PC-3 (cell line): ENCODE data around the gene NDUFS2. TPM values are rescaled to one million over a fixed set of nuclear protein-coding genes. Genes with fewer than 3 reads are reported as not detected.
A peak's percentile ranks its signal among the peaks of the same experiment; 100 is the strongest.

Source experiments
- ATAC-seq: fragments of 200-7000 bp; cut with Tn5 transposase; 2 replicates; pipeline ENCODE4 v1.9.1; 2020; ENCODE audit warnings: mild to moderate bottlenecking, moderate library complexity
- BruUV-seq: library from RNA; stranded (reverse); fragments of 400-500 nt; replicated peaks from 2 replicates; lab custom pipeline; 2021; lab: Mats Ljungman, UMichigan
- CTCF ChIA-PET: fragments of 300-600 bp; sonication (Branson Sonifier 250); formaldehyde crosslinking; loops from one replicate; lab custom pipeline; 2022; ENCODE audit warnings: antibody characterized with exemption; lab: Charles Lee
- POLR2A ChIA-PET: fragments of 300-600 bp; sonication (Branson Sonifier 250); formaldehyde crosslinking; loops from one replicate; lab custom pipeline; 2022; ENCODE audit warnings: antibody characterized with exemption; ENCODE audit not compliant: unreplicated experiment; lab: Charles Lee
- DNase-seq: peaks from one replicate; pipeline ENCODE4 v3.0.0-alpha.2; 2015
- H2AFZ ChIP-seq: fragments of 300-600 bp; sonication (generic); 2 replicates; pipeline ENCODE4 v1.6.0; 2016; ENCODE audit warnings: antibody characterized with exemption, low read length
- H3F3A ChIP-seq: fragments of 300-600 bp; sonication (generic); one replicate; pipeline ENCODE4 v1.6.0; 2017; ENCODE audit warnings: antibody characterized with exemption, low read length, control low read depth, mild to moderate bottlenecking; ENCODE audit not compliant: unreplicated experiment
- H3K27ac ChIP-seq: fragments of 300-600 bp; sonication (generic); 2 replicates; pipeline ENCODE4 v1.5.1; 2016; ENCODE audit warnings: mild to moderate bottlenecking, low read length
- H3K27me3 ChIP-seq: fragments of 300-600 bp; sonication (generic); 2 replicates; pipeline ENCODE4 v1.6.1; 2016; ENCODE audit warnings: low read length, mixed read lengths
- H3K36me3 ChIP-seq: fragments of 300-600 bp; sonication (generic); 2 replicates; pipeline ENCODE4 v1.6.1; 2016; ENCODE audit warnings: low read depth, mixed run types, low read length, mixed read lengths
- H3K4me1 ChIP-seq: fragments of 300-600 bp; sonication (generic); 2 replicates; pipeline ENCODE4 v1.5.1; 2016; ENCODE audit warnings: low read length; ENCODE audit not compliant: insufficient read depth
- H3K4me2 ChIP-seq: fragments of 300-600 bp; sonication (generic); 2 replicates; pipeline ENCODE4 v1.6.0; 2016; ENCODE audit warnings: low read length
- H3K4me3 ChIP-seq: fragments of 300-600 bp; sonication (generic); 2 replicates; pipeline ENCODE4 v1.5.1; 2016; ENCODE audit warnings: mild to moderate bottlenecking, low read length, mixed read lengths
- H3K79me2 ChIP-seq: fragments of 300-600 bp; sonication (generic); 2 replicates; pipeline ENCODE4 v1.6.1; 2017; ENCODE audit warnings: low read length, mixed read lengths
- H3K9ac ChIP-seq: fragments of 300-600 bp; sonication (generic); 2 replicates; pipeline ENCODE4 v1.6.0; 2016; ENCODE audit warnings: mild to moderate bottlenecking, low read length
- H3K9me2 ChIP-seq: fragments of 300-600 bp; sonication (generic); replicated peaks from 2 replicates; pipeline ENCODE4 v1.6.1; 2016; ENCODE audit warnings: mixed run types, low read length, mixed read lengths
- H3K9me3 ChIP-seq: fragments of 300-600 bp; sonication (generic); 2 replicates; pipeline ENCODE4 v1.6.1; 2016; ENCODE audit warnings: low read length, mixed read lengths
- H4K20me1 ChIP-seq: fragments of 300-600 bp; sonication (generic); 2 replicates; pipeline ENCODE4 v1.6.1; 2016; ENCODE audit warnings: low read length, mixed read lengths
- EZH2 ChIP-seq: fragments of 300-600 bp; sonication (generic); IDR thresholded peaks from one replicate; pipeline ENCODE4 v1.6.1; 2017; ENCODE audit warnings: antibody characterized with exemption, mild to moderate bottlenecking, low read length; ENCODE audit not compliant: unreplicated experiment
- EZH2phosphoT487 ChIP-seq: fragments of 300-600 bp; sonication (generic); IDR thresholded peaks from 2 replicates; pipeline ENCODE4 v1.6.1; 2018; ENCODE audit warnings: mild to moderate bottlenecking, antibody characterized with exemption, low read length, borderline replicate concordance
- intact Hi-C: fragments of 100-400 bp; cut with micrococcal nuclease; formaldehyde crosslinking; loops from 2 replicates; pipeline ENCODE4 v1.9.0; 2023
- total RNA-seq: library from RNA; depleted of rRNA; stranded (reverse); fragments of >200 nt; gene quantifications from 2 replicates; pipeline ENCODE4 v1.2.3, GENCODE V29; 2014
- TF ChIP-seq, protein P1 (sequence below): fragments of 300-600 bp; sonication (generic); conservative IDR thresholded peaks from 2 replicates; pipeline ENCODE4 v1.5.1; 2017; ENCODE audit warnings: antibody characterized with exemption, low read depth, mild to moderate bottlenecking, low read length

Gene NDUFS2
- total RNA-seq, 1 experiment from 2014 or later: 168 TPM

DNA sequence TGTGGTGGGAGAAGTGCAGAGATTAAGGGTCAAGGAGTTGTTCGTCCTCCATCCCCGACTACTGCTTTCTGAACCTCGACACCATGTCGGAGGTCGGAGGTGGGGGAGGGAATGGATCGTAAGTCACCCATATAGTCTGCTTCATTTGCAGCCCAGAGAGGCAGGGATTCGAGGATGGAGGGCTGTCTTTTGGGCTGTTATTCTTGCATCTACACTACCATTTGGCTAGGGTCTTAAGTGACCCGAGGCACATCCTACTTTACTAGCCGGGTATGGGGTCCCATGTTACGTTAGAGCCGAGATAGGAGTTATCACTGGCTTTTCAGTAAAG lies 42.3 kb upstream of the NDUFS2 start:
- Histone ChIP-seq H3K27me3 (no peaks in the 10 kb centered on the region), H3K4me1 (peaks cover 38% of the 10 kb centered on the region), H4K20me1 (no peaks in the 10 kb centered on the region), H3K9ac (peak overlapping the region; percentile 96), H3F3A (peaks cover 6% of the 10 kb centered on the region), H3K9me3 (no peaks in the 10 kb centered on the region), H3K79me2 (peaks cover 34% of the 10 kb centered on the region), H3K4me2 (peak overlapping the region; percentile 86), H3K9me2 (no peaks in the 10 kb centered on the region), H3K36me3 (peaks cover 14% of the 10 kb centered on the region; the same call in 1 of the 2 replicates), H2AFZ (peak overlapping the region; percentile 81), H3K27ac (peak overlapping the region; percentile 39; the same call in 1 of the 2 replicates), H3K4me3 (peak overlapping the region; percentile 96)
- no peak for DNase-seq
- CTCF ChIA-PET: interaction anchor here (0.5 kb wide), 1 partner anchor 66 kb away, joined by 3 read pairs; the partner anchor contains the start of gene TOMM40L
- intact Hi-C loops: loop anchor here (2.0 kb wide), 1 partner anchor 41 kb away; the partner anchor contains the start of genes NIT1 and PFDN2
- POLR2A ChIA-PET: no interaction called here
- TF ChIP-seq, protein P1, sequence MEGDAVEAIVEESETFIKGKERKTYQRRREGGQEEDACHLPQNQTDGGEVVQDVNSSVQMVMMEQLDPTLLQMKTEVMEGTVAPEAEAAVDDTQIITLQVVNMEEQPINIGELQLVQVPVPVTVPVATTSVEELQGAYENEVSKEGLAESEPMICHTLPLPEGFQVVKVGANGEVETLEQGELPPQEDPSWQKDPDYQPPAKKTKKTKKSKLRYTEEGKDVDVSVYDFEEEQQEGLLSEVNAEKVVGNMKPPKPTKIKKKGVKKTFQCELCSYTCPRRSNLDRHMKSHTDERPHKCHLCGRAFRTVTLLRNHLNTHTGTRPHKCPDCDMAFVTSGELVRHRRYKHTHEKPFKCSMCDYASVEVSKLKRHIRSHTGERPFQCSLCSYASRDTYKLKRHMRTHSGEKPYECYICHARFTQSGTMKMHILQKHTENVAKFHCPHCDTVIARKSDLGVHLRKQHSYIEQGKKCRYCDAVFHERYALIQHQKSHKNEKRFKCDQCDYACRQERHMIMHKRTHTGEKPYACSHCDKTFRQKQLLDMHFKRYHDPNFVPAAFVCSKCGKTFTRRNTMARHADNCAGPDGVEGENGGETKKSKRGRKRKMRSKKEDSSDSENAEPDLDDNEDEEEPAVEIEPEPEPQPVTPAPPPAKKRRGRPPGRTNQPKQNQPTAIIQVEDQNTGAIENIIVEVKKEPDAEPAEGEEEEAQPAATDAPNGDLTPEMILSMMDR: no peak
- no peak for TF ChIP-seq EZH2
- no peak for TF ChIP-seq EZH2phosphoT487
- ATAC-seq: no peak
- no TSS peak for BruUV-seq

DNA sequence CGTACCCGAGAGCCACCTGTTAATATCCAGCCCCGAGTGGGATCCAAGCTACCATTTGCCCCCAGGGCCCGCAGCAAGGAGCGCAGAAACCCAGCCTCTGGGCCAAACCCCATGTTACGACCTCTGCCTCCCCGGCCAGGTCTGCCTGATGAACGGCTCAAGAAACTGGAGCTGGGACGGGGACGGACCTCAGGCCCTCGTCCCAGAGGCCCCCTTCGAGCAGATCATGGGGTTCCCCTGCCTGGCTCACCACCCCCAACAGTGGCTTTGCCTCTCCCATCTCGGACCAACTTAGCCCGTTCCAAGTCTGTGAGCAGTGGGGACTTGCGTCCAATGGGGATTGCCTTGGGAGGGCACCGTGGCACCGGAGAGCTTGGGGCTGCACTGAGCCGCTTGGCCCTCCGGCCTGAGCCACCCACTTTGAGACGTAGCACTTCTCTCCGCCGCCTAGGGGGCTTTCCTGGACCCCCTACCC lies 41.5 kb upstream of the NDUFS2 start:
- CTCF ChIA-PET: no interaction called here

DNA sequence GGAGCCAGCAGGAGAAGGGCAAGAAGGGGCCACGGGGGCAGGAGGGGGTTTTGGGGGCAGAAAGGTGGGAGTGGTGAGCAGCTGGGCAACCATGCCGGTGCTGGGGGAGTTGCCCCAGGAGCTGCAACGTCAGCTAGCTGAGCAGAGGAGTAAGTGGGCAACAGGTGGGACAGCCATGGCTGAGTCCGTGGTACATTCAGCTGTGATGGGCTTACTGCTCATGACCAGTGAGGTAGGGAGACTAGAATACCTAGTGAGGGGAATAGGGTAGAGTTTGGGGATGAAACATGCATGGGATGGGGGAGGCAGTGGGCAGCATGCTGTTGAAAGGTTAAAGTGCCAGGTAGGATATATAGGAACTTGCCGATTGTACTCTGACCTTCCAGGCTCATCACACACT lies 40.5 kb upstream of the NDUFS2 start:
- no peaks in the 10 kb centered on the region for H3K9me3 ChIP-seq
- H3K36me3 ChIP-seq: peaks cover 14% of the 10 kb centered on the region; the same call in 1 of the 2 replicates
- H2AFZ ChIP-seq: no peak overlapping the region
- no peak for ATAC-seq
- no peaks in the 10 kb centered on the region for H3K27me3 ChIP-seq
- no peaks in the 10 kb centered on the region for H4K20me1 ChIP-seq
- H3K79me2 ChIP-seq: peaks cover 23% of the 10 kb centered on the region
- H3K4me2 ChIP-seq: no peak overlapping the region
- H3K27ac ChIP-seq: no peak overlapping the region
- intact Hi-C loops: no loop called here
- BruUV-seq: no TSS peak
- no peak overlapping the region for H3K4me3 ChIP-seq
- ChIA-PET POLR2A (interaction anchor here (0.5 kb wide), 1 partner anchor 221 kb away, joined by 3 read pairs; no protein-coding TSS in a partner anchor), CTCF (no interaction called here)
- H3F3A ChIP-seq: peaks cover 10% of the 10 kb centered on the region
- H3K4me1 ChIP-seq: peaks cover 42% of the 10 kb centered on the region
- no peaks in the 10 kb centered on the region for H3K9me2 ChIP-seq
- no peak for DNase-seq
- TF ChIP-seq, protein P1: no peak
- no peak for TF ChIP-seq EZH2
- no peak for TF ChIP-seq EZH2phosphoT487
- H3K9ac ChIP-seq: no peak overlapping the region

More for the DNA sequence above, 41.5 kb upstream of the NDUFS2 start:
- Histone ChIP-seq H3K36me3 (peaks cover 14% of the 10 kb centered on the region; the same call in 1 of the 2 replicates), H2AFZ (no peak overlapping the region), H3K4me2 (peak overlapping the region; percentile 86), H3K9me3 (no peaks in the 10 kb centered on the region), H4K20me1 (no peaks in the 10 kb centered on the region), H3K27ac (no peak overlapping the region), H3K79me2 (peaks cover 26% of the 10 kb centered on the region), H3K27me3 (no peaks in the 10 kb centered on the region), H3K4me1 (peaks cover 42% of the 10 kb centered on the region), H3F3A (peaks cover 9% of the 10 kb centered on the region), H3K9ac (no peak overlapping the region), H3K9me2 (no peaks in the 10 kb centered on the region), H3K4me3 (no peak overlapping the region)
- no peak for ATAC-seq
- POLR2A ChIA-PET: no interaction called here
- BruUV-seq: no TSS peak
- intact Hi-C loops: no loop called here
- TF ChIP-seq EZH2 (no peak), EZH2phosphoT487 (no peak)
- TF ChIP-seq, protein P1: no peak
- no peak for DNase-seq
